ENCODE results near the gene SERINC1. TPM values are rescaled to one million over a fixed set of nuclear protein-coding genes. Genes with fewer than 3 reads are reported as not detected.
"Not testable (repeated sequence)": the region's sequence is repeated elsewhere in the genome, so short reads cannot be mapped to it uniquely, and the experiment has no call there.

The SERINC1 gene
- total RNA-seq, 2 donors from 2014 or later: 83.1 to 136 TPM

DNA sequence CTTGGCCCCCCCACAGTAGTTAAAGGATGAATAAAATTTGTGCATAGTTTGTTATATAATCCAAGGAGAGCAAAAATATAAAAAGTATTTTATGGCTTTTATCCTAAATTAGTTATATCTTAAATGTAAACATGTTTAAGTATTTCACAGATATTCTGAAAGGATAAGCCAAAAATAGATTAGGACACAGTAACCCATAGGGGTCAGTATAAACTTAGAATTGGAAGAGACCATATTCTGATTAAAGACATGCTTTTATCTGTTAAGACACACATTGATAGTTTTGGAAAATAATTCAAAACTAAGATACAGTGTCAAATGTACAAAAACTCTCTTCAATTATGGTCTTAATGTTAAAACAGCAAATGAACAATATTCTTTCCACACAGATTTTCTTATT lies 4.5 kb upstream of the SERINC1 start:
- Histone ChIP-seq H3K27me3 (no peaks in the 10 kb centered on the region), H3K36me3 (no peaks in the 10 kb centered on the region), H3K4me3 (no peak overlapping the region), H3K27ac (no peak overlapping the region), H3K9ac (ENCODE audit: low read depth in 2 of 2, low read length in 2 of 2) (no peak overlapping the region), H3K4me1 (no peaks in the 10 kb centered on the region), H3K9me3 (no peaks in the 10 kb centered on the region)
- intact Hi-C loops (cut with DNase I): loop anchor here (5.0 kb wide), 1 partner anchor 56 kb away; no protein-coding TSS in a partner anchor
- TF ChIP-seq, protein P1, sequence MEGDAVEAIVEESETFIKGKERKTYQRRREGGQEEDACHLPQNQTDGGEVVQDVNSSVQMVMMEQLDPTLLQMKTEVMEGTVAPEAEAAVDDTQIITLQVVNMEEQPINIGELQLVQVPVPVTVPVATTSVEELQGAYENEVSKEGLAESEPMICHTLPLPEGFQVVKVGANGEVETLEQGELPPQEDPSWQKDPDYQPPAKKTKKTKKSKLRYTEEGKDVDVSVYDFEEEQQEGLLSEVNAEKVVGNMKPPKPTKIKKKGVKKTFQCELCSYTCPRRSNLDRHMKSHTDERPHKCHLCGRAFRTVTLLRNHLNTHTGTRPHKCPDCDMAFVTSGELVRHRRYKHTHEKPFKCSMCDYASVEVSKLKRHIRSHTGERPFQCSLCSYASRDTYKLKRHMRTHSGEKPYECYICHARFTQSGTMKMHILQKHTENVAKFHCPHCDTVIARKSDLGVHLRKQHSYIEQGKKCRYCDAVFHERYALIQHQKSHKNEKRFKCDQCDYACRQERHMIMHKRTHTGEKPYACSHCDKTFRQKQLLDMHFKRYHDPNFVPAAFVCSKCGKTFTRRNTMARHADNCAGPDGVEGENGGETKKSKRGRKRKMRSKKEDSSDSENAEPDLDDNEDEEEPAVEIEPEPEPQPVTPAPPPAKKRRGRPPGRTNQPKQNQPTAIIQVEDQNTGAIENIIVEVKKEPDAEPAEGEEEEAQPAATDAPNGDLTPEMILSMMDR (IDR thresholded peaks at IDR 0.05): peak; percentile 9
- no peak for DNase-seq

DNA sequence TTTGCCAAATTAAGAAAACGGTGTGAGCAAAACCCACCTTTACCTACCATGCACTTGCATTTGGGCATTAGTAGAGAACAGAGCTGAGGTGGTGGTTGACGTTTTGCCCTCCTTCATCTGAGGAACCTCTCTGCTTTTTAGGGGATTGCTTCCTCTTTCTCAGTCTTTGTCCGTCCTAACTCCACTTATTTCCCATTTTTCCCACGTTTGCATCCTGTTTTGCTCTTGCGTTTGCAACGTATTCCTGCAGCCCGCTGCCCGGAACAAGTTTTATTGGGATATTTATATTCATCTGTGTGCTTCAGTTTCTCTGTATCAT lies 374 bp upstream of the SERINC1 start:
- no peaks in the 10 kb centered on the region for H3K36me3 ChIP-seq
- intact Hi-C loops (cut with DNase I): no loop called here
- peak overlapping the region; percentile 92 for H3K27ac ChIP-seq
- TF ChIP-seq, protein P1 (IDR thresholded peaks at IDR 0.05): no peak
- no peak for DNase-seq
- H3K9me3 ChIP-seq: no peaks in the 10 kb centered on the region
- peak overlapping the region; percentile 60 to 97 for H3K9ac ChIP-seq (ENCODE audit: low read depth in 2 of 2, low read length in 2 of 2)
- H3K27me3 ChIP-seq: no peaks in the 10 kb centered on the region
- peak overlapping the region; percentile 83 for H3K4me3 ChIP-seq
- H3K4me1 ChIP-seq: no peaks in the 10 kb centered on the region

DNA sequence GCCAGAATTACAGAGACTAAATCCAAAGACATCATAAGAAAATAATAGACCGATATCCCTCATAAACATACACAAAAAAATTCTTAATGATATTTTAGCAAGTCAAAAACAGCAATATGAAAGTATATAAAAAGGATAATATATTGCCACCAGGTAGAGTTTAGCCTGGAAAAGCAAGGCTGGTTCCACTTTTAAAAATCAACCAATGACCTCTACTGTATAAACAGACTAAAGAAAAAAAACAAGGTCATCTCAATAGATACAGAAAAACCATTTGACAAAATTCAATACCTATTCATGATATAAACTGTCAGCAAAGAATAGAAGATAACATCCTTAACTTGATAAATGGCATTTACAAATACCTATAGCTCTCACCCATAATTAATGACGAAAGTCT lies 9.7 kb downstream of the SERINC1 start:
- H3K4me1 ChIP-seq: no peaks in the 10 kb centered on the region
- no peak overlapping the region for H3K9ac ChIP-seq (ENCODE audit: low read depth in 2 of 2, low read length in 2 of 2)
- H3K4me3 ChIP-seq: no peak overlapping the region
- TF ChIP-seq, protein P1 (IDR thresholded peaks at IDR 0.05): no peak
- H3K27me3 ChIP-seq: no peaks in the 10 kb centered on the region
- H3K9me3 ChIP-seq: no peaks in the 10 kb centered on the region
- intact Hi-C loops (cut with DNase I): no loop called here
- no peaks in the 10 kb centered on the region for H3K36me3 ChIP-seq
- no peak overlapping the region for H3K27ac ChIP-seq
- no peak for DNase-seq

DNA sequence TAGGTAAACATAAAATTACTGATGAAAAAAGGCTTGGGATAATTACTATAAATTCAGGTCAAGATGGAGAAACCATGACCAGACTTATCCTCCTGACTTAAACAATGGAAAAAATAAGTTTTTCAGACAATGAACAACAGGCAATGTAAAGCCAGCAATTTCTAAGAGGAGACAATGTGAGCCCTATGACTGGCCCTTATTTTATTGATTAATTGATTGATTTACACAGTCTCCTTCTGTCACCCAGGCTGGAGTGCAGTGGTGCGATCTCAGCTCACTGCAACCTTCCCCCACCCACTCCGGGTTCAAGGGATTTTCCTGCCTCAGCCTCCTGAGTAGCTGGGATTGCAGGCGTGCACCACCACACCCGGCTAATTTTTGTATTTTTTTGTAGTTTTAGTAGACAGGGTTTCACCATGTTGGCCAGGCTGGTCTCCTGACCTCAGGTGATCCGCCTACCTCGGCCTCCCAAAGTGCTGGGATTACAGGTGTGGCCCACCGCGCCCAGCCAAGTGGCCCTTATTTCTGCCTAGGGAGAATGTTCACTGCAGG lies 11.7 kb downstream of the SERINC1 start:
- H3K36me3 ChIP-seq; H3K9me3 ChIP-seq; H3K4me1 ChIP-seq; DNase-seq; H3K27ac ChIP-seq; H3K9ac ChIP-seq (ENCODE audit: low read depth in 2 of 2, low read length in 2 of 2); H3K4me3 ChIP-seq; intact Hi-C loops (cut with DNase I); H3K27me3 ChIP-seq: not testable (repeated sequence)

DNA sequence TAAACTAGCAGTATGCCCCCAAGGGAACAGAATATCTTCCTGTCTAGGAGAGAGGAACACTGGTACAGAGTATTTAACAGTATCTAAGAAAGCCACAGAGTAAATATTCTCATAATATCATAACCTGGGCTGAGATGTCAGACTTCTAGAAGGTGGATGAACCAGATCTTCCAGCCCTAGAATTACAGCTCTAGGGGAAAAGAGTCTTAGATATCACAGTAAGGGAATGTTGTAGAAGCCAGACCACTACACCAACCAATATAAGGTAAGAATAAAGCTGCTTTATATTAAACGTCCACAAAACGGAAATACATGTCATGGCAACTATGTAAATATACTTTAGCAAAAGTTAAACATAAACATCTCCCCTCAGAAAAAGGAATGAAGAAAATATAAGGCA lies 12.4 kb downstream of the SERINC1 start:
- no peaks in the 10 kb centered on the region for H3K36me3 ChIP-seq
- intact Hi-C loops (cut with DNase I): no loop called here
- no peak overlapping the region for H3K27ac ChIP-seq
- H3K4me1 ChIP-seq: peaks cover 3% of the 10 kb centered on the region
- H3K9ac ChIP-seq (ENCODE audit: low read depth in 2 of 2, low read length in 2 of 2): no peak overlapping the region
- no peak overlapping the region for H3K4me3 ChIP-seq
- no peak for DNase-seq
- TF ChIP-seq, protein P1 (IDR thresholded peaks at IDR 0.05): no peak
- no peaks in the 10 kb centered on the region for H3K9me3 ChIP-seq
- no peaks in the 10 kb centered on the region for H3K27me3 ChIP-seq

DNA sequence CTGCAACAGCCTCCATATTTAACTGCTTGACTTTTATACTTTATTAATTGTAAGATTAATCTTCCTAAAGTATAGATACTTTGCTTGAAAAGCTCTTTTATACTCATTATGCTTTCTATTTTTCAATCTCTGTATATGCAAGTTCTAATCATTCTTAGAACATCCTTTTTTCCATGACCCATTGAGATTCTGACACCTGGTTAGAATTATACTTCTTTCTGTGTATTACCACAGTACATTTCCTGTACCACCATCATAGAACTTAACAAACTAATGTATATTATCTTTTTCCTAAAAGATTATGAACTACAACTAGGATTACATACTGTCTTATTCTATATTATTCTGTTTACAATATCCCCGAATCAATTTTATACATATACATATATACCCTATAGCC lies 13.5 kb downstream of the SERINC1 start:
- Histone ChIP-seq H3K27me3 (no peaks in the 10 kb centered on the region), H3K27ac (no peak overlapping the region), H3K4me3 (no peak overlapping the region), H3K36me3 (no peaks in the 10 kb centered on the region), H3K4me1 (peaks cover 3% of the 10 kb centered on the region), H3K9me3 (no peaks in the 10 kb centered on the region), H3K9ac (ENCODE audit: low read depth in 2 of 2, low read length in 2 of 2) (no peak overlapping the region)
- no peak for DNase-seq
- TF ChIP-seq, protein P1 (IDR thresholded peaks at IDR 0.05): no peak
- intact Hi-C loops (cut with DNase I): no loop called here

DNA sequence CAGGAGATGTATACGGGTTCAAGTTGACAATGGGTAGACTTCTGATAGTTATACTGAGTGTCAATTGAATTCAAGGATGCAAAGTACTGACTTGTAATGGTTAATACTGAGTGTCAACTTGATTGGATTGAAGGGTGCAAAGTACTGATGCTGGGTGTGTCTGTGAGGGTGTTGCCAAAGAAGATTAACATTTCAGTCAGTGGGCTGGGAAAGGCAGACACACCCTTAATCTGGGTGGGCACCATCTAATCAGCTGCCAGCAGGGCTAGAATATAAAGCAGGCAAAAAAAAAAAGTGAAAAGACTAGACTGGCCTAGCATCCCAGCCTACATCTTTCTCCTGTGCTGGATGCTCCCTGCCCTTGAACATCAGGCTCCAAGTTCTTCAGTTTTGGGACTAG lies 16.5 kb downstream of the SERINC1 start:
- H3K9ac ChIP-seq (ENCODE audit: low read depth in 2 of 2, low read length in 2 of 2); H3K4me3 ChIP-seq; DNase-seq; H3K27me3 ChIP-seq; intact Hi-C loops (cut with DNase I); H3K4me1 ChIP-seq; H3K9me3 ChIP-seq; H3K27ac ChIP-seq; H3K36me3 ChIP-seq: not testable (repeated sequence)

All from colonic mucosa (tissue), 4 donors.